HEK293 (cell line): ENCODE data around the gene DYNC2I2.

Source experiments
- EGR2 ChIP-seq: fragments of 450-650 bp; formaldehyde crosslinking; IDR thresholded peaks from 2 replicates; pipeline ENCODE4 v1.5.1; 2016; ENCODE audit warnings: low read depth, missing biosample characterization, missing genetic modification characterization
- GLI4 ChIP-seq: fragments of 450-650 bp; formaldehyde crosslinking; IDR thresholded peaks from 2 replicates; pipeline ENCODE4 v1.5.1; 2016; ENCODE audit warnings: missing biosample characterization, missing genetic modification characterization
- KLF16 ChIP-seq: fragments of 450-650 bp; formaldehyde crosslinking; IDR thresholded peaks from 2 replicates; pipeline ENCODE4 v1.5.1; 2017; ENCODE audit warnings: missing biosample characterization, missing genetic modification characterization
- KLF7 ChIP-seq: fragments of 450-650 bp; formaldehyde crosslinking; IDR thresholded peaks from 2 replicates; pipeline ENCODE4 v1.5.1; 2016; ENCODE audit warnings: missing biosample characterization, missing genetic modification characterization, borderline replicate concordance
- KLF8 ChIP-seq: fragments of 450-650 bp; formaldehyde crosslinking; IDR thresholded peaks from 2 replicates; pipeline ENCODE4 v1.5.1; 2016; ENCODE audit warnings: missing biosample characterization, missing genetic modification characterization
- MZF1 ChIP-seq: fragments of 450-650 bp; formaldehyde crosslinking; IDR thresholded peaks from 2 replicates; pipeline ENCODE4 v1.5.1; 2017; ENCODE audit warnings: missing biosample characterization, missing genetic modification characterization, borderline replicate concordance
- SP3 ChIP-seq: fragments of 450-650 bp; formaldehyde crosslinking; IDR thresholded peaks from 2 replicates; pipeline ENCODE4 v1.5.1; 2016; ENCODE audit warnings: missing biosample characterization, missing genetic modification characterization
- SP7 ChIP-seq: fragments of 450-650 bp; formaldehyde crosslinking; IDR thresholded peaks from 2 replicates; pipeline ENCODE4 v1.5.1; 2016; ENCODE audit warnings: missing biosample characterization, missing genetic modification characterization
- TRIM28 ChIP-seq: IDR thresholded peaks from 2 replicates; pipeline ENCODE4 v1.6.1; 2011; ENCODE audit warnings: low read length, control low read depth, borderline replicate concordance
- ZBTB1 ChIP-seq: fragments of 450-650 bp; formaldehyde crosslinking; IDR thresholded peaks from 2 replicates; pipeline ENCODE4 v1.5.1; 2016; ENCODE audit warnings: missing biosample characterization, missing genetic modification characterization
- ZBTB17 ChIP-seq: fragments of 450-650 bp; formaldehyde crosslinking; IDR thresholded peaks from 2 replicates; pipeline ENCODE4 v1.5.1; 2016; ENCODE audit warnings: missing biosample characterization, missing genetic modification characterization
- ZBTB20 ChIP-seq: fragments of 450-650 bp; formaldehyde crosslinking; IDR thresholded peaks from 2 replicates; pipeline ENCODE4 v1.5.1; 2016; ENCODE audit warnings: missing biosample characterization, missing genetic modification characterization
- ZNF146 ChIP-seq: fragments of 450-650 bp; formaldehyde crosslinking; IDR thresholded peaks from 2 replicates; pipeline ENCODE4 v1.5.1; 2016; ENCODE audit warnings: missing biosample characterization, missing genetic modification characterization
- ZNF184 ChIP-seq: fragments of 450-650 bp; IDR thresholded peaks from 2 replicates; pipeline ENCODE4 v1.5.1; 2018; ENCODE audit warnings: missing biosample characterization, mild to moderate bottlenecking, missing genetic modification characterization
- ZNF324 ChIP-seq: fragments of 450-650 bp; formaldehyde crosslinking; IDR thresholded peaks from 2 replicates; pipeline ENCODE4 v1.5.1; 2016; ENCODE audit warnings: missing biosample characterization, missing genetic modification characterization
- ZNF423 ChIP-seq: fragments of 450-650 bp; formaldehyde crosslinking; IDR thresholded peaks from 2 replicates; pipeline ENCODE4 v1.5.1; 2016; ENCODE audit warnings: missing biosample characterization, missing genetic modification characterization
- ZNF548 ChIP-seq: fragments of 450-650 bp; formaldehyde crosslinking; IDR thresholded peaks from 2 replicates; pipeline ENCODE4 v1.5.1; 2016; ENCODE audit warnings: missing biosample characterization, missing genetic modification characterization
- ZNF585B ChIP-seq: fragments of 450-650 bp; formaldehyde crosslinking; IDR thresholded peaks from 2 replicates; pipeline ENCODE4 v1.5.1; 2016; ENCODE audit warnings: missing biosample characterization, missing genetic modification characterization
- ZNF677 ChIP-seq: fragments of 450-650 bp; IDR thresholded peaks from 2 replicates; pipeline ENCODE4 v1.5.0; 2018; ENCODE audit warnings: missing biosample characterization, mild to moderate bottlenecking, missing genetic modification characterization, moderate library complexity
- ZNF776 ChIP-seq: fragments of 450-650 bp; formaldehyde crosslinking; IDR thresholded peaks from 2 replicates; pipeline ENCODE4 v1.5.0; 2017; ENCODE audit warnings: missing biosample characterization, missing genetic modification characterization, borderline replicate concordance
- ZNF843 ChIP-seq: fragments of 450-650 bp; formaldehyde crosslinking; IDR thresholded peaks from 2 replicates; pipeline ENCODE4 v1.5.1; 2016; ENCODE audit warnings: missing biosample characterization, missing genetic modification characterization
- ZSCAN30 ChIP-seq: fragments of 450-650 bp; IDR thresholded peaks from 2 replicates; pipeline ENCODE4 v1.5.1; 2018; ENCODE audit warnings: missing biosample characterization, mild to moderate bottlenecking, missing genetic modification characterization, moderate library complexity
- TF ChIP-seq, protein P1 (sequence below): fragments of 450-650 bp; IDR thresholded peaks from 2 replicates; pipeline ENCODE4 v1.5.1; 2018; ENCODE audit warnings: missing biosample characterization, mild to moderate bottlenecking, missing genetic modification characterization
- TF ChIP-seq, protein P2 (sequence below): fragments of 450-650 bp; formaldehyde crosslinking; conservative IDR thresholded peaks from 2 replicates; pipeline ENCODE4 v1.5.1; 2016; ENCODE audit warnings: low read depth, missing biosample characterization, missing genetic modification characterization
- TF ChIP-seq, protein P3 (sequence below): fragments of 450-650 bp; formaldehyde crosslinking; IDR thresholded peaks from 2 replicates; pipeline ENCODE4 v1.5.1; 2017; ENCODE audit warnings: missing biosample characterization, missing genetic modification characterization
- TF ChIP-seq, protein P4 (sequence below): fragments of 450-650 bp; formaldehyde crosslinking; IDR thresholded peaks from 2 replicates; pipeline ENCODE4 v1.5.1; 2017; ENCODE audit warnings: missing biosample characterization, missing genetic modification characterization
- TF ChIP-seq, protein P5 (sequence below): fragments of 450-650 bp; formaldehyde crosslinking; IDR thresholded peaks from 2 replicates; pipeline ENCODE4 v1.5.1; 2016; ENCODE audit warnings: missing biosample characterization, missing genetic modification characterization

The DYNC2I2 gene

DNA sequence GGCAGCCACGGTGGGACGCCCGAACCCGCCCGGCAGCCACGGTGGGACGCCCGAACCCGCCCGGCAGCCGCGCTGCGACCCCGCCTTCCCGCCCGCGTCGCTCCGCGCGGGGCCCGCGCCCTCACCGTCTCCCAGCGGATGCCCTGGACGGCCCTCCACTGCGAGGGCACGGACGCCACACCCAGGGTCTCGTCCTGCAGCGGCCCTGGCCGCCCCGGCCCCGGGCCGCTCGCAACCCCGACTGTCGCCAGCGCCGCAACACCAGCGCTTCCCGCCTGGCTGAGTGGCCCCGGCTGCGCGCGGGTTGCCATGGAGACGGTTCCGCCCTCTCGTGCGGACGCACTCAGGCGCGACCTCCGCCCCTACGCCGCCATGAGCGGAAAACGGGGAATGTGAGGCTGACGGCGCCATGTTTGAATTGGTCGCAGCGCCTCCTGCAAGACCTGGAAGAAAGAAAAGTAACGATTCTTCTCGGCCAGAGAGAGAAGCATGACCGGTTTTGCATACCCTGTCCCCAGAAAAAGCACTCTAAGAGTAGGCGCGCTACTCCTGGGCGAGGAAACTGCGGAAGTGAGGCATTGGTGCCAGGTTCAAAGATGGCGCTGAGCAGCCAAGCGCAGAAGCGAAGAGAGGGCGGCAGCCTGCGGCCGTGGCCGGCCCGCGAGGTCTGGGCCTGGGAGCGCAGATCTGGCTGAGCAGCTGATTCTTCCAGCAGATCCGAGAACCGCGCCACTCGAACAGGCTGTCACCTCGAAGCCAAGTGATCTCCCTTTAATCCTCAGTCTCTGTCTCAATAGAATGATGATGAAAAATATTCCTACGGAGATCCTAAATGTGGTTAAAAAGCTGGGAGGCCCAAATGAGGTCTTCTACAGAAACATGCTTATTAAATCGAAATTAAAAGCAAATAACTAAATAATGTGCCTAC lies at the start of gene DYNC2I2 (continued):
- TF ChIP-seq MZF1: peak; percentile 64; the same call in 1 of the 2 replicates
- TF ChIP-seq KLF8 (tag by site-specific recombination): peak; percentile 100
- peak; percentile 70; the same call in 1 of the 2 replicates for TF ChIP-seq EGR2 (tag by site-specific recombination)
- peak; percentile 93 for TF ChIP-seq ZBTB20 (tag by site-specific recombination)
- TF ChIP-seq ZNF324 (tag by site-specific recombination): peak; percentile 97
- no peak for TF ChIP-seq ZNF548 (tag by site-specific recombination)
- no peak for TF ChIP-seq ZNF423 (tag by site-specific recombination)
- peak; percentile 62; the same call in 1 of the 2 replicates for TF ChIP-seq ZNF146 (tag by site-specific recombination)
- 0 out of 2 replicates have a peak, but pooled peaks have one; percentile 35 for TF ChIP-seq ZNF677
- peak; percentile 100 for TF ChIP-seq ZBTB17 (tag by site-specific recombination)
- peak; percentile 94 for TF ChIP-seq SP7 (tag by site-specific recombination)
- TF ChIP-seq, protein P1, sequence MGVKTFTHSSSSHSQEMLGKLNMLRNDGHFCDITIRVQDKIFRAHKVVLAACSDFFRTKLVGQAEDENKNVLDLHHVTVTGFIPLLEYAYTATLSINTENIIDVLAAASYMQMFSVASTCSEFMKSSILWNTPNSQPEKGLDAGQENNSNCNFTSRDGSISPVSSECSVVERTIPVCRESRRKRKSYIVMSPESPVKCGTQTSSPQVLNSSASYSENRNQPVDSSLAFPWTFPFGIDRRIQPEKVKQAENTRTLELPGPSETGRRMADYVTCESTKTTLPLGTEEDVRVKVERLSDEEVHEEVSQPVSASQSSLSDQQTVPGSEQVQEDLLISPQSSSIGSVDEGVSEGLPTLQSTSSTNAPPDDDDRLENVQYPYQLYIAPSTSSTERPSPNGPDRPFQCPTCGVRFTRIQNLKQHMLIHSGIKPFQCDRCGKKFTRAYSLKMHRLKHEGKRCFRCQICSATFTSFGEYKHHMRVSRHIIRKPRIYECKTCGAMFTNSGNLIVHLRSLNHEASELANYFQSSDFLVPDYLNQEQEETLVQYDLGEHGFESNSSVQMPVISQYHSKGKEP: peak; percentile 4; the same call in 1 of the 2 replicates
- peak; percentile 23; the same call in 1 of the 2 replicates for TF ChIP-seq TRIM28
- TF ChIP-seq SP3 (tag by site-specific recombination): peak; percentile 98
- peak; percentile 100 for TF ChIP-seq ZBTB1
- TF ChIP-seq, protein P2, sequence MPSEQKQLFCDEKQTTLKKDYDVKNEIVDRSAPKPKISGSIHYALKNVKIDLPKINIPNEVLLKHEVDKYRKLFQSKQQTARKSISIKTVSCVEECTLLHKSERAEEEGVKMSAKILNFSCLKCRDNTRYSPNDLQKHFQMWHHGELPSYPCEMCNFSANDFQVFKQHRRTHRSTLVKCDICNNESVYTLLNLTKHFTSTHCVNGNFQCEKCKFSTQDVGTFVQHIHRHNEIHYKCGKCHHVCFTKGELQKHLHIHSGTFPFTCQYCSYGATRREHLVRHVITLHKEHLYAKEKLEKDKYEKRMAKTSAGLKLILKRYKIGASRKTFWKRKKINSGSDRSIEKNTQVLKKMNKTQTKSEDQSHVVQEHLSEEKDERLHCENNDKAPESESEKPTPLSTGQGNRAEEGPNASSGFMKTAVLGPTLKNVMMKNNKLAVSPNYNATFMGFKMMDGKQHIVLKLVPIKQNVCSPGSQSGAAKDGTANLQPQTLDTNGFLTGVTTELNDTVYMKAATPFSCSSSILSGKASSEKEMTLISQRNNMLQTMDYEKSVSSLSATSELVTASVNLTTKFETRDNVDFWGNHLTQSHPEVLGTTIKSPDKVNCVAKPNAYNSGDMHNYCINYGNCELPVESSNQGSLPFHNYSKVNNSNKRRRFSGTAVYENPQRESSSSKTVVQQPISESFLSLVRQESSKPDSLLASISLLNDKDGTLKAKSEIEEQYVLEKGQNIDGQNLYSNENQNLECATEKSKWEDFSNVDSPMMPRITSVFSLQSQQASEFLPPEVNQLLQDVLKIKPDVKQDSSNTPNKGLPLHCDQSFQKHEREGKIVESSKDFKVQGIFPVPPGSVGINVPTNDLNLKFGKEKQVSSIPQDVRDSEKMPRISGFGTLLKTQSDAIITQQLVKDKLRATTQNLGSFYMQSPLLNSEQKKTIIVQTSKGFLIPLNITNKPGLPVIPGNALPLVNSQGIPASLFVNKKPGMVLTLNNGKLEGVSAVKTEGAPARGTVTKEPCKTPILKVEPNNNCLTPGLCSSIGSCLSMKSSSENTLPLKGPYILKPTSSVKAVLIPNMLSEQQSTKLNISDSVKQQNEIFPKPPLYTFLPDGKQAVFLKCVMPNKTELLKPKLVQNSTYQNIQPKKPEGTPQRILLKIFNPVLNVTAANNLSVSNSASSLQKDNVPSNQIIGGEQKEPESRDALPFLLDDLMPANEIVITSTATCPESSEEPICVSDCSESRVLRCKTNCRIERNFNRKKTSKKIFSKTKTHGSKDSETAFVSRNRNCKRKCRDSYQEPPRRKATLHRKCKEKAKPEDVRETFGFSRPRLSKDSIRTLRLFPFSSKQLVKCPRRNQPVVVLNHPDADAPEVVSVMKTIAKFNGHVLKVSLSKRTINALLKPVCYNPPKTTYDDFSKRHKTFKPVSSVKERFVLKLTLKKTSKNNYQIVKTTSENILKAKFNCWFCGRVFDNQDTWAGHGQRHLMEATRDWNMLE (tag by site-specific recombination): peak; percentile 91
- TF ChIP-seq, protein P3, sequence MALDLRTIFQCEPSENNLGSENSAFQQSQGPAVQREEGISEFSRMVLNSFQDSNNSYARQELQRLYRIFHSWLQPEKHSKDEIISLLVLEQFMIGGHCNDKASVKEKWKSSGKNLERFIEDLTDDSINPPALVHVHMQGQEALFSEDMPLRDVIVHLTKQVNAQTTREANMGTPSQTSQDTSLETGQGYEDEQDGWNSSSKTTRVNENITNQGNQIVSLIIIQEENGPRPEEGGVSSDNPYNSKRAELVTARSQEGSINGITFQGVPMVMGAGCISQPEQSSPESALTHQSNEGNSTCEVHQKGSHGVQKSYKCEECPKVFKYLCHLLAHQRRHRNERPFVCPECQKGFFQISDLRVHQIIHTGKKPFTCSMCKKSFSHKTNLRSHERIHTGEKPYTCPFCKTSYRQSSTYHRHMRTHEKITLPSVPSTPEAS (tag by site-specific recombination): peak; percentile 60
- no peak; the same call in 1 of the 2 replicates for TF ChIP-seq ZNF184 (tag by site-specific recombination)
- no peak for TF ChIP-seq ZNF776 (tag by site-specific recombination)
- peak; percentile 77 for TF ChIP-seq ZNF843 (tag by site-specific recombination)
- TF ChIP-seq, protein P4, sequence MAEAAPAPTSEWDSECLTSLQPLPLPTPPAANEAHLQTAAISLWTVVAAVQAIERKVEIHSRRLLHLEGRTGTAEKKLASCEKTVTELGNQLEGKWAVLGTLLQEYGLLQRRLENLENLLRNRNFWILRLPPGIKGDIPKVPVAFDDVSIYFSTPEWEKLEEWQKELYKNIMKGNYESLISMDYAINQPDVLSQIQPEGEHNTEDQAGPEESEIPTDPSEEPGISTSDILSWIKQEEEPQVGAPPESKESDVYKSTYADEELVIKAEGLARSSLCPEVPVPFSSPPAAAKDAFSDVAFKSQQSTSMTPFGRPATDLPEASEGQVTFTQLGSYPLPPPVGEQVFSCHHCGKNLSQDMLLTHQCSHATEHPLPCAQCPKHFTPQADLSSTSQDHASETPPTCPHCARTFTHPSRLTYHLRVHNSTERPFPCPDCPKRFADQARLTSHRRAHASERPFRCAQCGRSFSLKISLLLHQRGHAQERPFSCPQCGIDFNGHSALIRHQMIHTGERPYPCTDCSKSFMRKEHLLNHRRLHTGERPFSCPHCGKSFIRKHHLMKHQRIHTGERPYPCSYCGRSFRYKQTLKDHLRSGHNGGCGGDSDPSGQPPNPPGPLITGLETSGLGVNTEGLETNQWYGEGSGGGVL (tag by site-specific recombination): no peak
- peak; percentile 97 for TF ChIP-seq KLF16 (tag by site-specific recombination)
- TF ChIP-seq KLF7 (tag by site-specific recombination): peak; percentile 98
- TF ChIP-seq ZSCAN30: peak; percentile 92
- TF ChIP-seq GLI4 (tag by site-specific recombination): peak; percentile 37; the same call in 1 of the 2 replicates
- TF ChIP-seq, protein P5, sequence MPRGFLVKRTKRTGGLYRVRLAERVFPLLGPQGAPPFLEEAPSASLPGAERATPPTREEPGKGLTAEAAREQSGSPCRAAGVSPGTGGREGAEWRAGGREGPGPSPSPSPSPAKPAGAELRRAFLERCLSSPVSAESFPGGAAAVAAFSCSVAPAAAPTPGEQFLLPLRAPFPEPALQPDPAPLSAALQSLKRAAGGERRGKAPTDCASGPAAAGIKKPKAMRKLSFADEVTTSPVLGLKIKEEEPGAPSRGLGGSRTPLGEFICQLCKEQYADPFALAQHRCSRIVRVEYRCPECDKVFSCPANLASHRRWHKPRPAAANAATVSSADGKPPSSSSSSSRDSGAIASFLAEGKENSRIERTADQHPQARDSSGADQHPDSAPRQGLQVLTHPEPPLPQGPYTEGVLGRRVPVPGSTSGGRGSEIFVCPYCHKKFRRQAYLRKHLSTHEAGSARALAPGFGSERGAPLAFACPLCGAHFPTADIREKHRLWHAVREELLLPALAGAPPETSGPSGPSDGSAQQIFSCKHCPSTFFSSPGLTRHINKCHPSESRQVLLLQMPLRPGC (tag by site-specific recombination): peak; percentile 90
- TF ChIP-seq ZNF585B: no peak
